Urothelium cell line (cell line): ENCODE data around the gene SSR1.

Source experiments
- DNase-seq: peaks from one replicate; pipeline ENCODE4 v3.0.0; 2011; ENCODE audit warnings: low spot score, mixed read lengths
- FAIRE-seq: peaks from 2 replicates; lab custom pipeline; 2011; peaks lifted over from hg19 to GRCh38; lab: Jason Lieb, UNC

The SSR1 gene

GRCh38 chr6:7242835-7243178 lies 70.2 kb downstream of the SSR1 start:
- DNase-seq (no peak), FAIRE-seq (no peak)

DNA sequence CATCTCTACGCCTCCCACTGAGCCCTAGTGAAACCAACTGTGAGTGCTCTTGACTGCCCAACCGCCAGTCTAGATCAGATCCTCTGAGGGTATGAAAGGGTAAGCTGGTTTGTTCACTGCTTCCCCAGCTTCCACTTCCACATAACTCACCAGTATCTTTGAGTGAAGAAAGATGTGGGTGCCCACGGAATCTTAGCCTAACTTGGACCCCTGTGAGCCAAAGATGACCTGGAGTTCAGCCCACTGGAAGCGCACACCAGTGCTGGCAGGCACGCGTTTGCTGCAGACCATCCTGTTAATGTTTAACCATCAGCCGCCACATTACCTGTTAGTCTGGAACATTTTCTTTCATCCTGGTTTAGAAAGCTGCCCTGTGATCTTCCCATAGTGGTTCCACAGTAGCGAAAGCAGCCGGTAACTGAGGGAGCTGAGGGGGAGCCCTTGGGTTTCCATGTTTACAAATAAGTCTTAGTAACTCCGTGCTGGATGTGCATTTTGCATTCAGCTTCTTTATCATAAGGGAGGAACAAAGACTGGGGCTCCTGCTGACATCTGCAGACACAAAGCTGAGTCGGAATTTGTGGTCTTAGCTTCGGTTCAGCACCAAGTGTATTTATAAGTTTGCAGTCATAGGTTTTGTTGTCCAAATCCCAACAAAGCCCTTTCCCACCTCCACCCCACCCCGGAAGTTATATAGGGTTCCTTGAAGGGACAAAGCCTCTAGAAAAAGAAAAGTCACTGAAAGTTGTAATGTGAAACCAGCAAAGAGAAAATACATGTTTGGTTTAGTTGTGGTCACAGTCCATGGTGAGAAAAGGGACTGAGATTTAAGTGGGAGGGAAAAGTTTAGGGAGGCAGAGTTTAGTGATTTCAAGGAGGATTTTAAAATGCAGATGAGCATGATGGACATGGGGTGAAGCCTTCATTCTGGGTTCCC lies 71.0 kb downstream of the SSR1 start:
- DNase-seq (no peak), FAIRE-seq (no peak)

DNA sequence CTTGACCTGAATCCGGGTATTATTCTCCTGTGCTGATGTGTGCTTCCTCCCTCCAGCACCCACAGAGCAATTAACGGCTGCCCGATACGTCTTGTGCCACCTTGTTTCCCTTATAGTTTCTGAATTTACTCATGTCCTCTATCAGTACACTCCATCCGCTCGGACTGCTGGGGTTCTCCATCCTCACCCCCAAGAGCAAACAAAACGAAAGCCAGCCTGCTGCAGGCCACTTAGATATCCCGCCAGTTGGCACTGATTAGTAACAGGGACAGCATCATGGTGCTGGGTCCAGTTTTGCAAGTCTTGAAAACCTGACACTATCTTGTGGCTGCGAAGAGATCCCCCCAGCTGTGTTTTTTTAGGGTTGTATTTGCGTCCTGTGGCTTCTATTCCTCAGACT lies 71.8 kb downstream of the SSR1 start:
- FAIRE-seq (no peak), DNase-seq (no peak)

- DNase-seq = no peak
- FAIRE-seq = no peak
Measured at GRCh38 chr6:7240351-7240750, 72.6 kb downstream of the SSR1 start.

GRCh38 chr6:7239590-7239948 lies 73.4 kb downstream of the SSR1 start:
- no peak for DNase-seq
- FAIRE-seq = no peak

- FAIRE-seq (no peak), DNase-seq (peak; percentile 77)
Measured at GRCh38 chr6:7238900-7239589, 74.0 kb downstream of the SSR1 start.

GRCh38 chr6:7238526-7238899 lies 74.5 kb downstream of the SSR1 start:
- DNase-seq (no peak), FAIRE-seq (no peak)

GRCh38 chr6:7237653-7238188 lies 75.3 kb downstream of the SSR1 start:
- FAIRE-seq = no peak

GRCh38 chr6:7236306-7237209 lies 76.4 kb downstream of the SSR1 start:
- no peak for FAIRE-seq
- DNase-seq = peak; percentile 33

More at GRCh38 chr6:7237653-7238188, 75.3 kb downstream of the SSR1 start:
- no peak for DNase-seq

GRCh38 chr6:7235712-7236305 lies 77.2 kb downstream of the SSR1 start:
- DNase-seq (no peak), FAIRE-seq (no peak)

DNA sequence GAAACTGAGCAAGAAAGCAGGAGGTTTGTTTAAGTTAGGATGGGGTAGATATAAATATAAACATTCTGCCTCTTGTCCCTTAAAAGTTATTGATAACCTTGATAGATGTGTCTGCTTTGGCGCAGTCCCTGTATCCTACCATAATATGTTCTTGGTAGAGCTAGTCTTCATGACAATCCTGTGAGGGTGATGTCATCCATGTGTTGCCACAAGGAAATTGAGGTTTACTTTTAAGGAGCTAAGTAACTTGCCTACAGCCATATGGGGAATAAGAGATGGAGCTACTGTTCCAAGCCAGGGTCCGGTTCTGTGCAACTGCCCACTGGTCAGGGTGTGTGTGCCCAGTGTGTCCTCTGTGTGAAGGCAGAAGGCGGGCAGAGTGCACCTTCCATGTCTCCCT lies 78.5 kb downstream of the SSR1 start:
- no peak for DNase-seq
- no peak for FAIRE-seq

DNA sequence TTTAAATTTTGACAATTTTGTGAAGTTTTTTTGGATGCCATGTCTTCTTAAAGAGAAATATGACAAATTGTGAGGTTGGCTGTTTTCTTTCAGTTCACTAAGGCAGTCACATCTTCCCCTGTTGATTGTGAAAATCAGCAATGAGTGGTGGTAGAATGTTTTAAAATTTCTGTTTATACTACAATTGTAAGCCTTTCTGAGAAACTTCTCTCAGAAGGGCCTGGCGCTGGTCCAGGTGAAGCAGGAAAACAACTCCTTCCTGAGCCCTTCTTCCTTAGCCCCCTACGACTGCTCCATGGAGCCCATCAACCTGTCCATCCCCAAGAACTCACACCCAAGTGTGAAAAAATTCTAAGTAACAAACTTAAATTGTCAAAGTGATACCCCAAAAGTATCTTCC lies 80.6 kb downstream of the SSR1 start:
- FAIRE-seq (no peak), DNase-seq (no peak)

- DNase-seq = no peak
- no peak for FAIRE-seq
Measured at GRCh38 chr6:7230956-7231713, 81.9 kb downstream of the SSR1 start.

- FAIRE-seq (no peak), DNase-seq (no peak)
Measured at GRCh38 chr6:7230327-7230691, 82.7 kb downstream of the SSR1 start.

GRCh38 chr6:7229376-7230326 lies 83.3 kb downstream of the SSR1 start:
- FAIRE-seq = no peak

DNA sequence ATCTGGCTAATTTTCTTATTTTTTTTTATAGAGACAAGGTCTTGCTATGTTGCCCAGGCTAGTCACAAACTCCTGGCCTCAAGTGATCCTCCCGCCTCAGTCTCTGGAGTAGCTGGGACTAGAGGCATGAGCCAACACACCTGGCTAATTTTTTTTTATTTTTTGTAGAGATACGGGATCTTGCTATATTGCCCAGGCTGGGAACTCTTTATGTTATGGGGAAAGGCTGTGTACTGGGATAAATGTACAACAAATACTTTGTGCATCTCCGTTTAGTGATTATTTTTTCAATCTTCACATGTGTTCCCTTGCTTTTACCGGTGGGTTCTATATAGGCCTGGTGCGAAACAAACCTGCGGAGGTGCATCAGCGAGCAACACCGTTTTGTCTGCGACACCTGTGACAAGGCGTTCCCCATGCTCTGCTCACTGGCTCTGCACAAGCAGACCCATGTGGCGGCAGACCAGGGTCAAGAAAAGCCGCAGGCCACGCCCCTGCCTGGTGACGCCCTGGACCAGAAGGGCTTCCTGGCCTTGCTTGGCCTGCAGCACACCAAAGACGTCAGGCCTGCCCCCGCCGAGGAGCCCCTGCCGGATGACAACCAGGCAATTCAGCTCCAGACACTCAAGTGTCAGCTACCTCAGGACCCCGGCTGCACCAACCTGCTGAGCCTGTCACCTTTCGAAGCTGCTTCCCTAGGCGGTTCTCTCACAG lies 84.2 kb downstream of the SSR1 start:
- DNase-seq (no peak), FAIRE-seq (no peak)

More at GRCh38 chr6:7229376-7230326, 83.3 kb downstream of the SSR1 start:
- no peak for DNase-seq

DNA sequence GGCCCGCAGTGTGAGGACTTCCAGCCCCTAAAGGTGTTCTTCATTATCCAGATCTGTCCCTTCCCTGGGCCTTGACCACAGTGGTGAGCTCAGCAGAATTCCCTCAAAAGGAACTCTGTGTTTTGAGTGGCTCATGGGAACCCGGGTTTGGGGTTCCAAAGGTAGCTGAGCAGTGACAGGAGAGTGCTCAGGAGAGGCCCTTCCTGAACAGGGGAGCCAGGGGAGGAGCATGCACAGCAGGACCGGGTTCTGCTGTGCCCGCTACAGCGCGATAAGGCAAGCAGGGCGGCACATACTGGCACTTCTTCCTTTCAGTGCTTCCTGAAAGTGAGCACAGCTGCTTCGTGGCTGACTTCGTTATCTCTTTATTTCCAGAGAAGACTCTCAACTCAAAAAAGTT lies 88.3 kb downstream of the SSR1 start:
- DNase-seq (no peak), FAIRE-seq (no peak)

GRCh38 chr6:7222197-7222596 lies 90.8 kb downstream of the SSR1 start:
- FAIRE-seq (no peak), DNase-seq (no peak)
